VCaP (cell line): ENCODE data around the gene FOXJ2.
A peak's percentile ranks its signal among the peaks of the same experiment; 100 is the strongest.
"Not testable (repeated sequence)": the region's sequence is repeated elsewhere in the genome, so short reads cannot be mapped to it uniquely, and the experiment has no call there.

Experiments used
- H3K27ac ChIP-seq: fragments of 450-650 bp; 2 replicates; pipeline ENCODE4 v1.5.1; 2017
- TF ChIP-seq, protein P1 (sequence below): fragments of 450-650 bp; conservative IDR thresholded peaks from 2 replicates; pipeline ENCODE4 v1.5.1; 2017; ENCODE audit warnings: mild to moderate bottlenecking, moderate library complexity

Gene FOXJ2

DNA sequence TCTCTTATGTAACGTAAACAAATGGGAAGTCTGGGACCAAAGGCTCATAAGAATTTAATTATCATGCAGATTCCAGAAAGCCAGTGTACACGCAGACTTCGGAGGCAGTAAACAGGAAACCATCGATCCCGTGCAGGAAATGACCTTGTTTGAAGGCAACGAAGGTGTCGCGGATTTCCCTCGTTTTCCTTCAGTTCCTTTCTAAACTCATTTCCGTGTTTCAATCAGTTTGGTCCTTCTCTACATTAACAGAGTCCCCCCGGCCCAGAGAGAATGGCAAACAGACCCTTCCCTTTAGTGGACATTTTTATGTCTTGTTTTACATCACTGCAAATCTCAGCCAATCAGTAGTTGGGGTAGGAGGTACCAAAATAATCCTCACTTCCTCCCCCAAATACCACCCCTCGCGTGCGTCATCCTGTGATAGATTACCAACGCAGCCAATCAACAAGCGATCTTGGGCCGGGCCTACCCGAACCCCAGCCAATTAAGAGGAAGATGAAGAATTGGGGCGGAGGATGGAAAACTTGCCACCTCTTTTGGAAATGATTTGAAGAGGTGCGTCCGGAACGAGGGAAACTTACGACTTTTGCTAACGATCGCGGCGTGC is 6.1 kb upstream of the FOXJ2 start:
- peak overlapping the region; percentile 92 for H3K27ac ChIP-seq
- TF ChIP-seq, protein P1, sequence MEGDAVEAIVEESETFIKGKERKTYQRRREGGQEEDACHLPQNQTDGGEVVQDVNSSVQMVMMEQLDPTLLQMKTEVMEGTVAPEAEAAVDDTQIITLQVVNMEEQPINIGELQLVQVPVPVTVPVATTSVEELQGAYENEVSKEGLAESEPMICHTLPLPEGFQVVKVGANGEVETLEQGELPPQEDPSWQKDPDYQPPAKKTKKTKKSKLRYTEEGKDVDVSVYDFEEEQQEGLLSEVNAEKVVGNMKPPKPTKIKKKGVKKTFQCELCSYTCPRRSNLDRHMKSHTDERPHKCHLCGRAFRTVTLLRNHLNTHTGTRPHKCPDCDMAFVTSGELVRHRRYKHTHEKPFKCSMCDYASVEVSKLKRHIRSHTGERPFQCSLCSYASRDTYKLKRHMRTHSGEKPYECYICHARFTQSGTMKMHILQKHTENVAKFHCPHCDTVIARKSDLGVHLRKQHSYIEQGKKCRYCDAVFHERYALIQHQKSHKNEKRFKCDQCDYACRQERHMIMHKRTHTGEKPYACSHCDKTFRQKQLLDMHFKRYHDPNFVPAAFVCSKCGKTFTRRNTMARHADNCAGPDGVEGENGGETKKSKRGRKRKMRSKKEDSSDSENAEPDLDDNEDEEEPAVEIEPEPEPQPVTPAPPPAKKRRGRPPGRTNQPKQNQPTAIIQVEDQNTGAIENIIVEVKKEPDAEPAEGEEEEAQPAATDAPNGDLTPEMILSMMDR = no peak

DNA sequence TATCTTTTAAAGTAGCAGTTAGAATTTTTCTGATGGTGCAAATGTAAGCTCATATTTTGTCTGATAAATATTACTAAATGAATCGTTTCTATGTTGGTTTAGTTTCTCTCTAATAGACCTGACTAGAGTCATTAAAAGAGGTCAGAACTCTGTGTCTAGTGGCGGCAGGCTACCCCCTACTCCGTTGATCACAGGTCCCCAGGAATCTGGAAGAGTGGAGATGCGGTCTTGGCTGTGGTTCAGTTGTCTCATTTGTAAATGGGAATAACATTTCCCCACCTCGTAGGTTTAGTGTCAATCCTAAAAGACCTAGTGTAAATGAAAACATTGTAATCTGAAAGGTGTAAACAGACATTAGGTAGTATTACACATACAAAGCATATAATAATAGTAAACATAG is 4.7 kb upstream of the FOXJ2 start:
- TF ChIP-seq, protein P1 = no peak
- H3K27ac ChIP-seq = peak overlapping the region; percentile 92

DNA sequence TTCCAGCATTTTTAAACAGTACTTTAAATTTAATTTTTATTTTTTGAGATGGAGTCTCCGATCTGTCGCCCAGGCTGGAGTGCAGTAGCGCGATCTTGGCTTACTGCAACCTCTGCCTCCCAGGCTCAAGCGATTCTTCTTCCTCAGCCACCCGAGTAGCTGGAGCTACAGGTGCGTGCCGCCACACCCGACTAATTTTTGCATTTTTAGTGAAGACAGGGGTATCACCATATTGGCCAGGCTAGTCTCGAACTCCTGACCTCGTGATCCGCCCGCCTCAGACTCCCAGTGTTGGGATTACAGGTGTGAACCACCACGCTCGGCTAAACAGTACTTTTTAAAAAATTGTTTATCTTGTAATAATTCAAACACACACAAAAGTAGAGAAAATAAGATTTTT is 4.2 kb upstream of the FOXJ2 start:
- H3K27ac ChIP-seq = no peak overlapping the region
- TF ChIP-seq, protein P1 = no peak

DNA sequence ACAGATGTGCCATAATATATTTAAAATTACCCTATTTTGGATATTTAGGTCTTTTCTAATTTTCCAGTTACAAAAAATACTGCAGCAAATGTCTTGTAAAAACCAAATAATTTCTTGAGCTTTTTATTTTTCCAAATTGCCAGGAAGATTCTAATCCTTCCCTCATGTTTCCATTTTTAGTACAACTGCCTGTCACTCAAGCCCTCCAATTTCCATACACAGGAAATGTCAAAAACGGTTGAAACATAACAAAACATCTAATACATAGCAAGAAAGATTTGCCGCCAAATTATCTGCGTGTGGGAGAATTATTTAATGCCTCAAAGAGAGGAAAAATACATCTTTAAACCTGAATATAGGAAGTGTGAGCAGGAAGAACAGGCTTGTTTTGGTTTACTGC is 2.3 kb upstream of the FOXJ2 start:
- no peak overlapping the region for H3K27ac ChIP-seq
- TF ChIP-seq, protein P1 = no peak

DNA sequence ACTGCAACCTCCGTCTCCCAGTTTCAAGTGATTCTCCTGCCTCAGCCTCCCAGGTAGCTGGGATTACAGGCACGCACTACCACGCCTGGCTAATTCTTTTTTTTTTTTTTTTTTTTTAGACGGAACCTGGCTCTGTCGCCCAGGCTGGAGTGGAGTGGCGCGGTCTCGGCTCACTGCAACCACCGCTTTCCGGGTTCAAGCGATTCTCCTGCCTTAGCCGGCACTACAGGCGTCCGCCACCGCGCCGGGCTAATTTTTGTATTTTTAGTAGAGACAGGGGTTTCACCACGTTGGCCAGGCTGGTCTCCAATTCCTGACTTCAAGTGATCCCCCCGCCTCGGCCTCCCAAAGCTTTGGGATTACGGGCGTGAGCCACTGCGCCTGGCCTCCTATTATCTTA is 1.5 kb upstream of the FOXJ2 start:
- not testable (repeated sequence) for H3K27ac ChIP-seq

DNA sequence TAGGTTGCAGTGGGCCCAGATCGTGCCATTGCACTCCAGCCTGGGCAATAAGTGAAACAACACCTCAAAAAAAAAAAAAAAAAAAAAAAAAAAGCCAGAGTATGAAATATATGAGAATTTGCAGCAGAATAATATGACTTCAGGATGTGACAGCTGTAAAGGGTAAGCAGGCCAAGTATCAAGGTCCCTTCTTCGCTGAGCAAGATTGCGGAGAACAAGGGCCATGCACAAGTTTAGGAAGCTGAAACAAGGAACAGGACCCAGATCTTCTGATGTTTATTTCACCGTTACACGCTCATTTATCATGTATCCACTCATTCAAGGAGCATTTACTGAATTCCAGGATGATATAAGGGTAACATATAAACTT is 659 bp upstream of the FOXJ2 start:
- peak overlapping the region; percentile 76; the same call in 1 of the 2 replicates for H3K27ac ChIP-seq
- TF ChIP-seq, protein P1 = no peak

GRCh38 chr12:8033153-8034044 is 883 bp downstream of the FOXJ2 start:
- H3K27ac ChIP-seq = peak overlapping the region; percentile 76; the same call in 1 of the 2 replicates
- TF ChIP-seq, protein P1 = no peak

DNA sequence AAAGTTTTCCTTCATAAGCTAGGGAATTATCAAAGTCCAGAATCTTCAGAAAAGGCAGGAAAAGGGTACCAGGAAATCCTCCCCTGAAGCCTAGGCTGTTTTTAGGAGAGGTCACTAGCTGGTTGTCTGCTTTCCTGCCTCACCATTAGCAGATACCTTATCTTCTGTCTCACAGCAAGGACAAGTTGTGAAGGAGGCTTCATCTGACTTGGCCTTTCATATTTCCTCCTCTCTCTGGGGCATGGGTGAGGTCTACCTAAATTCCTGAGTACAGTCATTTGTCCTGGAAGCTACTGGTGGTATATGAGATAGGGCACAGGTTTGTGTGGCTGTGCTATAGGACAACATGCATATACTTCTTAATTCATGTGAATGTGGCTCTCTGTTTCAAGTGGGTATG is 2.3 kb downstream of the FOXJ2 start:
- TF ChIP-seq, protein P1 = no peak
- no peak overlapping the region for H3K27ac ChIP-seq
